DOHH2 (cell line): ENCODE data around the gene PPIA.
"Not testable (repeated sequence)": the region's sequence is repeated elsewhere in the genome, so short reads cannot be mapped to it uniquely, and the experiment has no call there.

Experiments
- H3F3A ChIP-seq: fragments of 200-600 bp; sonication (generic), shearing (Covaris generic); 2 replicates; pipeline ENCODE4 v1.6.0; 2016; ENCODE audit warnings: antibody characterized with exemption, mild to moderate bottlenecking; ENCODE audit not compliant: control insufficient read depth, insufficient read depth
- H3K27ac ChIP-seq: fragments of 200-600 bp; sonication (generic); 2 replicates; pipeline ENCODE4 v1.5.1; 2014; ENCODE audit warnings: low read depth, mild to moderate bottlenecking, low read length, moderate library complexity
- H3K27me3 ChIP-seq: fragments of 200-600 bp; sonication (generic); 2 replicates; pipeline ENCODE4 v1.6.1; 2014; ENCODE audit warnings: mild to moderate bottlenecking, low read length, mixed read lengths; ENCODE audit not compliant: control insufficient read depth
- H3K36me3 ChIP-seq: fragments of 200-600 bp; sonication (generic); 2 replicates; pipeline ENCODE4 v1.6.1; 2014; ENCODE audit warnings: mild to moderate bottlenecking, low read length, moderate library complexity, mixed read lengths; ENCODE audit not compliant: control insufficient read depth
- H3K4me1 ChIP-seq: fragments of 200-600 bp; sonication (generic); 2 replicates; pipeline ENCODE4 v1.6.1; 2014; ENCODE audit warnings: mild to moderate bottlenecking, low read length, mixed read lengths; ENCODE audit not compliant: control insufficient read depth
- H3K4me2 ChIP-seq: fragments of 200-600 bp; sonication (generic); 2 replicates; pipeline ENCODE4 v1.6.0; 2014; ENCODE audit warnings: mild to moderate bottlenecking, low read length, moderate library complexity
- H3K4me3 ChIP-seq: fragments of 200-600 bp; sonication (generic); 2 replicates; pipeline ENCODE4 v1.5.1; 2014; ENCODE audit warnings: mild to moderate bottlenecking, low read length, mixed read lengths
- H3K79me2 ChIP-seq: fragments of 200-600 bp; sonication (generic); 2 replicates; pipeline ENCODE4 v1.6.1; 2014; ENCODE audit warnings: mild to moderate bottlenecking, low read length, mixed read lengths; ENCODE audit not compliant: control insufficient read depth
- H3K9me2 ChIP-seq: fragments of 200-600 bp; sonication (generic); replicated peaks from 2 replicates; pipeline ENCODE4 v1.6.1; 2014; ENCODE audit warnings: mild to moderate bottlenecking, low read length, mixed read lengths; ENCODE audit not compliant: control insufficient read depth
- H3K9me3 ChIP-seq: fragments of 200-600 bp; sonication (generic); 2 replicates; pipeline ENCODE4 v1.6.1; 2014; ENCODE audit warnings: antibody characterized with exemption, low read length, mixed read lengths; ENCODE audit not compliant: control insufficient read depth, insufficient read depth
- H4K20me1 ChIP-seq: fragments of 200-600 bp; sonication (generic); 2 replicates; pipeline ENCODE4 v1.6.0; 2014; ENCODE audit warnings: low read depth, mild to moderate bottlenecking, antibody characterized with exemption, low read length, moderate library complexity; ENCODE audit not compliant: control insufficient read depth, insufficient read depth
- CTCF ChIP-seq: fragments of 200-600 bp; sonication (generic); IDR thresholded peaks from one replicate; pipeline ENCODE4 v1.5.1; 2014; ENCODE audit warnings: antibody characterized with exemption, mild to moderate bottlenecking, low read depth, low read length; ENCODE audit not compliant: poor library complexity, severe bottlenecking
- EZH2phosphoT487 ChIP-seq: fragments of 200-600 bp; sonication (generic); IDR thresholded peaks from 2 replicates; pipeline ENCODE4 v1.6.1; 2017; ENCODE audit warnings: borderline replicate concordance, mild to moderate bottlenecking, antibody characterized with exemption, low read length, moderate library complexity, mixed read lengths

Gene PPIA

GRCh38 chr7:44824894-44825526, 28.5 kb downstream of the PPIA start:
- TF ChIP-seq CTCF (no peak), EZH2phosphoT487 (no peak)
- Histone ChIP-seq H3K36me3 (peaks cover 49% of the 10 kb centered on the region), H3K4me2 (no peak overlapping the region), H3K27me3 (no peaks in the 10 kb centered on the region), H3K79me2 (no peaks in the 10 kb centered on the region), H3K9me3 (no peaks in the 10 kb centered on the region), H3F3A (peaks cover 27% of the 10 kb centered on the region), H3K4me3 (no peak overlapping the region), H4K20me1 (no peaks in the 10 kb centered on the region), H3K27ac (no peak overlapping the region), H3K9me2 (no peaks in the 10 kb centered on the region), H3K4me1 (peaks cover 5% of the 10 kb centered on the region; the same call in 1 of the 2 replicates)

- no peak overlapping the region for H3K27ac ChIP-seq
- H3K4me2 ChIP-seq = no peak overlapping the region
- H3K9me2 ChIP-seq = no peaks in the 10 kb centered on the region
- H4K20me1 ChIP-seq = no peaks in the 10 kb centered on the region
- TF ChIP-seq EZH2phosphoT487 = no peak
- no peak for TF ChIP-seq CTCF
- no peaks in the 10 kb centered on the region for H3K4me1 ChIP-seq
- no peaks in the 10 kb centered on the region for H3K9me3 ChIP-seq
- peaks cover 27% of the 10 kb centered on the region for H3F3A ChIP-seq
- H3K36me3 ChIP-seq = peaks cover 73% of the 10 kb centered on the region
- H3K4me3 ChIP-seq = no peak overlapping the region
- H3K79me2 ChIP-seq = no peaks in the 10 kb centered on the region
- no peaks in the 10 kb centered on the region for H3K27me3 ChIP-seq
Observed at GRCh38 chr7:44827567-44827966, 31.1 kb downstream of the PPIA start.

GRCh38 chr7:44838751-44839150, 42.3 kb downstream of the PPIA start:
- peaks cover 10% of the 10 kb centered on the region for H3F3A ChIP-seq
- no peak overlapping the region for H3K4me3 ChIP-seq
- no peaks in the 10 kb centered on the region for H3K27me3 ChIP-seq
- TF ChIP-seq EZH2phosphoT487 (no peak), CTCF (no peak)
- no peak overlapping the region for H3K27ac ChIP-seq
- no peaks in the 10 kb centered on the region for H3K9me2 ChIP-seq
- H3K4me2 ChIP-seq = no peak overlapping the region
- H3K79me2 ChIP-seq = peaks cover 90% of the 10 kb centered on the region
- H3K4me1 ChIP-seq = no peaks in the 10 kb centered on the region; the same call in 1 of the 2 replicates
- H4K20me1 ChIP-seq = peaks cover 11% of the 10 kb centered on the region; the same call in 1 of the 2 replicates
- peaks cover 80% of the 10 kb centered on the region for H3K36me3 ChIP-seq
- H3K9me3 ChIP-seq = no peaks in the 10 kb centered on the region

GRCh38 chr7:44842675-44843074, 46.2 kb downstream of the PPIA start:
- peaks cover 21% of the 10 kb centered on the region for H3K4me1 ChIP-seq
- not testable (repeated sequence) for H3K9me2 ChIP-seq, H3K4me3 ChIP-seq, H3K27me3 ChIP-seq, H3K9me3 ChIP-seq, H3K4me2 ChIP-seq, H3K27ac ChIP-seq
- peaks cover 35% of the 10 kb centered on the region for H4K20me1 ChIP-seq
- peaks cover 96% of the 10 kb centered on the region for H3K79me2 ChIP-seq
- H3K36me3 ChIP-seq = peaks cover 72% of the 10 kb centered on the region
- peaks cover 11% of the 10 kb centered on the region for H3F3A ChIP-seq

GRCh38 chr7:44843440-44843839, 47.0 kb downstream of the PPIA start:
- not testable (repeated sequence) for H3K27me3 ChIP-seq, H3K9me2 ChIP-seq, H3K4me3 ChIP-seq, H3K4me2 ChIP-seq, H3K27ac ChIP-seq, H3K9me3 ChIP-seq
- peaks cover 35% of the 10 kb centered on the region for H4K20me1 ChIP-seq
- peaks cover 11% of the 10 kb centered on the region for H3F3A ChIP-seq
- H3K36me3 ChIP-seq = peaks cover 70% of the 10 kb centered on the region
- peaks cover 21% of the 10 kb centered on the region for H3K4me1 ChIP-seq
- H3K79me2 ChIP-seq = peaks cover 90% of the 10 kb centered on the region
